Fibroblast of the aortic adventitia (primary cell): ENCODE data around the gene PPAN. TPM values are rescaled to one million over a fixed set of nuclear protein-coding genes. Genes with fewer than 3 reads are reported as not detected.

Experiments
- DNase-seq: peaks from one replicate; pipeline ENCODE4 v3.0.0-alpha.2; 2010; ENCODE audit warnings: low read depth
- H3K4me3 ChIP-seq: 2 replicates; pipeline ENCODE4 v1.5.1; 2011; ENCODE audit warnings: low read depth, mild to moderate bottlenecking, control low read depth, low read length, moderate library complexity
- total RNA-seq: library from RNA; depleted of rRNA; stranded (reverse); fragments of >200 nt; gene quantifications from 2 replicates; pipeline ENCODE4 v1.2.3, GENCODE V29; 2012; ENCODE audit warnings: low replicate concordance
- TF ChIP-seq, protein P1 (sequence below): IDR thresholded peaks from 2 replicates; pipeline ENCODE4 v1.5.1; 2011; ENCODE audit warnings: mild to moderate bottlenecking, low read length, control low read depth, inconsistent platforms; ENCODE audit not compliant: insufficient read depth

Gene PPAN
- total RNA-seq, 1 donor = 21.8 TPM

DNA sequence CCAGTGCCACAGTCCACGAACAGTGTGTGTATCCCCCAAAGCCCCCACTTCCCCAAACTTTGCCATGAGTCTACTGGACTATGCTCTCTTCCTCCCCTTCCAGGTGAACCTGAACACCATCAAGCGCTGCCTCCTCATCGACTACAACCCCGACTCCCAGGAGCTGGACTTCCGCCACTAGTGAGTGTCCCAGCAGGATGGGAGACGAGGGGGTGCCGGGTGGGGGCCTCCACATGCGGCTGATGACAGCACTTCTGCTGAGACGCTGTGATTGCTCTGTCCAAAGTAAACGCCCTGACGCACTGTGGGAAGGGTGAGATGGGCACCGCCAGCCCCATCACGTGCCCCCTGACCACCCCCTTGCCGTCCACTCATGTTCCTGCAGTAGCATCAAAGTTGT lies 3.4 kb downstream of the PPAN start:
- TF ChIP-seq, protein P1, sequence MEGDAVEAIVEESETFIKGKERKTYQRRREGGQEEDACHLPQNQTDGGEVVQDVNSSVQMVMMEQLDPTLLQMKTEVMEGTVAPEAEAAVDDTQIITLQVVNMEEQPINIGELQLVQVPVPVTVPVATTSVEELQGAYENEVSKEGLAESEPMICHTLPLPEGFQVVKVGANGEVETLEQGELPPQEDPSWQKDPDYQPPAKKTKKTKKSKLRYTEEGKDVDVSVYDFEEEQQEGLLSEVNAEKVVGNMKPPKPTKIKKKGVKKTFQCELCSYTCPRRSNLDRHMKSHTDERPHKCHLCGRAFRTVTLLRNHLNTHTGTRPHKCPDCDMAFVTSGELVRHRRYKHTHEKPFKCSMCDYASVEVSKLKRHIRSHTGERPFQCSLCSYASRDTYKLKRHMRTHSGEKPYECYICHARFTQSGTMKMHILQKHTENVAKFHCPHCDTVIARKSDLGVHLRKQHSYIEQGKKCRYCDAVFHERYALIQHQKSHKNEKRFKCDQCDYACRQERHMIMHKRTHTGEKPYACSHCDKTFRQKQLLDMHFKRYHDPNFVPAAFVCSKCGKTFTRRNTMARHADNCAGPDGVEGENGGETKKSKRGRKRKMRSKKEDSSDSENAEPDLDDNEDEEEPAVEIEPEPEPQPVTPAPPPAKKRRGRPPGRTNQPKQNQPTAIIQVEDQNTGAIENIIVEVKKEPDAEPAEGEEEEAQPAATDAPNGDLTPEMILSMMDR = no peak
- DNase-seq = no peak
- H3K4me3 ChIP-seq = no peak overlapping the region

DNA sequence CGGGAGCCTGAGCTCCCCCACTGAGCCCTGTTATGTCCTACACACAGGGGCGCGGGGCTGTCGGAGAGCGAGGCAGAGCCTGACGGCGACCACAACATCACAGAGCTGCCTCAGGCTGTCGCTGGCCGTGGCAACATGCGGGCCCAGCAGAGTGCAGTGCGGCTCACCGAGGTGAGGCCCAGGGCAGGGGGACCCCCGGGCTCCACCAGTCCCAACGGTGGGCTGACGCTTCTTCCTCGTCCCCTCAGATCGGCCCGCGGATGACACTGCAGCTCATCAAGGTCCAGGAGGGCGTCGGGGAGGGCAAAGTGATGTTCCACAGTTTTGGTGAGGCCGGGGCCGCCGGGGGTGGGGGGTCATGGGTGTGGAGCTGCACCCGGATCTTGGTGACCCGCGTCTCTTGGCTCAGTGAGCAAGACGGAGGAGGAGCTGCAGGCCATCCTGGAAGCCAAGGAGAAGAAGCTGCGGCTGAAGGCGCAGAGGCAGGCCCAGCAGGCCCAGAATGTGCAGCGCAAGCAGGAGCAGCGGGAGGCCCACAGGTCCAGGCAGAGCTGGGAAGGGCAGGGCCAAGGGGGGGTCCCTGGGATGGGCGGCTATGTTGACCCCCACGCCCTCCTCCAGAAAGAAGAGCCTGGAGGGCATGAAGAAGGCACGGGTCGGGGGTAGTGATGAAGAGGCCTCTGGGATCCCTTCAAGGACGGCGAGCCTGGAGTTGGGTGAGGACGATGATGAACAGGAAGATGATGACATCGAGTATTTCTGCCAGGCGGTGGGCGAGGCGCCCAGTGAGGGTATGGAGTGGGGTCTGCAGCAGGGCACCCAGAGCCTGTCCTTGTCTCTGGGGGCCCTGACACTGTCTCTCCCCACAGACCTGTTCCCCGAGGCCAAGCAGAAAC lies 4.2 kb downstream of the PPAN start:
- TF ChIP-seq, protein P1 = no peak
- H3K4me3 ChIP-seq = no peak overlapping the region
- no peak for DNase-seq

DNA sequence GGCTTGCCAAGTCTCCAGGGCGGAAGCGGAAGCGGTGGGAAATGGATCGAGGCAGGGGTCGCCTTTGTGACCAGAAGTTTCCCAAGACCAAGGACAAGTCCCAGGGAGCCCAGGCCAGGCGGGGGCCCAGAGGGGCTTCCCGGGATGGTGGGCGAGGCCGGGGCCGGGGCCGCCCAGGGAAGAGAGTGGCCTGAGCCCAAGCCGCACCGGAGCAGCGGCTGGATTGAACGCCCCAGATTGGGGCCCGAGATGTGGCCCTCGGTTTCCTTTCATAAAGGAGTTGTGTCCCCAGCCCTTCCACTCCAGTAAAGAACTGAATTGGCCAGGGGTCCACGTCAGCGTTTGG lies 4.8 kb downstream of the PPAN start:
- H3K4me3 ChIP-seq = no peak overlapping the region
- DNase-seq = no peak
- TF ChIP-seq, protein P1 = no peak

DNA sequence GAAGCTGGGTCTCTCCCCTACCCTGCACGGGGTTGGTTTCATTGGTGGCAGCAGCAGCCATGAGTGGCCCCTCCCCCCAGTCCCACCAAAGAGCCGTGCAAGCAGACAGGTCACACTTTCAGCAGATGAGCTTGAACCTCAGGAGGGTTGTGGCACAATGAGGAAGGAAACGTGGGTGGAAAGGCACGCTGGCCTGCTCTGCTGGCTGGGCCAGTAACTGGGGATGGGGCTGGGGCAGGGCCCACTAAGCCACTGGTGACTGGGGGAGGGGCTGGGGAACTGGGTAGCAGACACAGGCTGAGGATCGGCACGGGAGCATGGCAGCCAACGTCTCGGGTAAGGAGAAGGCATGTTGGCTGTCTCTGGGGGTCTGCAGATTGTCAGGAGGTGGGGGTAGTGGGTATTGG lies 5.2 kb downstream of the PPAN start, which contains the start of gene P2RY11:
TSS of gene P2RY11 (plus strand) at position 289 of the 407 bp plus-strand sequence. CDS start at position 318, 29 bp downstream.
- TF ChIP-seq, protein P1 = no peak
- no peak for DNase-seq
- no peak within 1 kb of the TSS for H3K4me3 ChIP-seq

DNA sequence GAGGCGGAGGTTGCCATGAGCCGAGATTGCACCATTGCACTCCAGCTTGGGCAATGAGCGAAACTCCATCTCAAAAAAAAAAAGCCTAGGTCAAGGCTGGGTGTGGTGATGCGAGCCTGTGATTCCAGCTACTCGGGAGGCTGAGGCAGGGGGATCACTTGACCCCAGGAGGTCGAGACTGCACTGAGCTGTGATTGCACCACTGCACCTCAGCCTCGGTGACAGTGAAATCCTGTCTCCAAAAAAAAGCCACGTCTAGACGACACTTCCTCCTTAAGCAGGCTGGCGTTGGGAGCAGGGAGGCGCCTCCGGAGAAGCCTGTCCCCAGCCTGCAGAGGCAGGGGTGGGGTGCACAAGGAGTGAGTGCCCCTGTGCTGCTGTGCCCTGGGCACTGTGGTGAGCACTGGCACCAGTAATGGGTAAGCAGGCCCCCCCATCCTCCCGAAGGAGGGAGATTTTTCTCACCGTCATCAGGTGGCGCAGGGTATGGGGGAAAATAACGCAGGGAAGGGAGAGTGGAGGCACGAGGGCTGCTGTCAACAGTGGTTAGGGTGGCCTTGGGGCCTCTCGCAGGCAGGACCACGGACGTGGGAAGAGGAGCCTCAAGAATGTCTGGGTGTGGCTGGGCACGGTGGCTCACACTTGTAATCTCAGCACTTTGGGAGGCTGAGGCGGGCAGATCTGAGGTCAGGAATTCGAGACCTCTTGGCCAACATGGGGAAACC lies 6.0 kb downstream of the PPAN start:
- no peak for DNase-seq
- no peak overlapping the region for H3K4me3 ChIP-seq
- TF ChIP-seq, protein P1 = no peak

DNA sequence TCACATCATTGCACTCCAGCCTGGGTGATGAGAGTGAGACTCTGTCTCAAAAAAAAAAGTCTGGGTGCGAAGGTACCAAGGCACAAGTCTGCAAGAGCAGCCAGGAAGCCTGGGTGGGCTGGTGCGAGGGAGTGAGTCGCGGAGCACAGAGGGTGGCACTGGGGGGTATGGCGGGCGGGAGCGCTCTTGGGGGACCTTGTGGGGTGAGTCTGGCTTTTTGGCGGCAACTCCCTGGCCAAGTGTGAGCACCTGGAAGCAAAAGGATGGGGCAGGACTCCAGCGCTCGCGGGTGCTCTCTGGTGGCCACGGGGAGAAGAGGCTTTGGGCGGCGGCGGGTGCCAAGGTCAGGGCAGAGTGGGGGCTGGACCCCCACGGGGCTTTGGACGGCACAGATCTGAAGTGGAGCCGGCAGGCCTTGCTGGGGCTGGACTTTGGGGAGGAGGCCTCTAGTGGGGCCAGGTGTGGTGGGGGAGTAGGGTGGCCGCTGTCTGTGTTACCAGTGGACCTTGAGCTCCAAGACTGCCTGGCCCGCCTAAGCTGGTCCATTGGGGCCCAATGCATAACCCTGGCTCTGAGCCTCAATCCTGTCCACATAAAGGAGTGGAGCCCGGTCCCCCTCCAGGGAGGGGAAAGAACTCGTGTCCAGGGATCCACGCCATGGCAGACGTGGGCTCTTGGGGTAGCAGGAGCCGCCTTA lies 6.9 kb downstream of the PPAN start:
- no peak overlapping the region for H3K4me3 ChIP-seq
- DNase-seq = no peak
- TF ChIP-seq, protein P1 = peak; percentile 77
